ENCODE data around the gene IRF7. TPM values are rescaled to one million over a fixed set of nuclear protein-coding genes. Genes with fewer than 3 reads are reported as not detected.

Gene IRF7
- total and polyA plus RNA-seq, 2 experiments from 2014 or later: 12.3 to 17.3 TPM

DNA sequence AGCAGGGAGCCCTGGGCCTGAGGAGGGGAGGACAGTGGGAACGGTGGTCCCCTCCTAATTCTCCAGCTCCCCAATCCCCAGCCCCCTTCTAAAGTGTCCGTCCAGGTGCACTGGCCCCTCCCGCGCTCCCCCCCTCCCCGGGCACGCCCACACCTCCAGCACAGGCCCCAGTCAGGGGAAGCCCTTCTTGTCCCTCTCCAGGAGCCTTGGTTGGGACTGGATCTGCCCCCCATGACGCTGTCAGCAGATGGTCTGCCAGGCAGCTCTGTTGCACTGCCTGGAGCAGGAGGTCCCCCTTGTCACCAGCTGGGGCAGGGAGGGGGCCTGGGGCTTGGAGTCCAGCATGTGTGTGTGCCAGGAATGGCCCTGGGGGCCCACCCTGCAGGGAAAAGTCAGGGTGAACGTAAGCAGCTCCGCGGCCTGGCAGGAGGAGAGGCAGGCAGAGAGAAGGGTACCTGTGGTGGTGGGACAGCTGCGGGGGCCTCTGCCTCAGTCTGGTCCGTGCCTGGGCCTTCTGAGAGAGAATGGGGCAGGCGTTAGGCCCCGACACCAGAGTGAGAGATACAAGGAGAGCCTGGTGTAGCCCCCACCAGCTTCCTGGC is 1.6 kb downstream of the IRF7 start:
- Histone ChIP-seq H3K27me3 (ENCODE audit: insufficient read depth) (no peaks in the 10 kb centered on the region), H3K79me2 (replicated peaks; ENCODE audit: insufficient read depth) (no peaks in the 10 kb centered on the region), H3K27ac (ENCODE audit: low read depth) (no peak overlapping the region), H3K4me1 (ENCODE audit: insufficient read depth) (peaks cover 11% of the 10 kb centered on the region; the same call in 1 of the 2 replicates), H3K9me2 (ENCODE audit: insufficient read depth) (no peaks in the 10 kb centered on the region), H3F3A (replicated peaks; ENCODE audit: low read depth) (peaks cover 36% of the 10 kb centered on the region), H3K36me3 (ENCODE audit: insufficient read depth) (no peaks in the 10 kb centered on the region), H4K20me1 (replicated peaks; ENCODE audit: insufficient read depth) (peaks cover 18% of the 10 kb centered on the region; the same call in 1 of the 2 replicates), H3K4me2 (peak overlapping the region; percentile 72; the same call in 1 of the 2 replicates), H2AFZ (no peak overlapping the region), H3K4me3 (0 out of 2 replicates have a peak overlapping the region, but pooled peaks have one; percentile 40)
- TF ChIP-seq EZH2phosphoT487 (IDR thresholded peaks at IDR 0.05; ENCODE audit: unreplicated experiment) (no peak), STAT1 (IDR thresholded peaks at IDR 0.05; ENCODE audit: unreplicated experiment) (no peak), JUNB (IDR thresholded peaks at IDR 0.05; ENCODE audit: unreplicated experiment) (no peak), EZH2 (IDR thresholded peaks at IDR 0.05; ENCODE audit: low read depth, unreplicated experiment) (no peak), ZNF331 (CRISPR knock-in tag; IDR thresholded peaks at IDR 0.05; ENCODE audit: low read depth) (no peak), POLR2AphosphoS5 (IDR thresholded peaks at IDR 0.05; ENCODE audit: low read depth) (no peak; the same call in 1 of the 2 replicates), NANOG (IDR thresholded peaks at IDR 0.05; ENCODE audit: borderline replicate concordance) (no peak), ZNF114 (CRISPR knock-in tag; IDR thresholded peaks at IDR 0.05) (no peak), CREB1 (CRISPR knock-in tag; IDR thresholded peaks at IDR 0.05; ENCODE audit: low read depth) (no peak)
- TF ChIP-seq, protein P1, sequence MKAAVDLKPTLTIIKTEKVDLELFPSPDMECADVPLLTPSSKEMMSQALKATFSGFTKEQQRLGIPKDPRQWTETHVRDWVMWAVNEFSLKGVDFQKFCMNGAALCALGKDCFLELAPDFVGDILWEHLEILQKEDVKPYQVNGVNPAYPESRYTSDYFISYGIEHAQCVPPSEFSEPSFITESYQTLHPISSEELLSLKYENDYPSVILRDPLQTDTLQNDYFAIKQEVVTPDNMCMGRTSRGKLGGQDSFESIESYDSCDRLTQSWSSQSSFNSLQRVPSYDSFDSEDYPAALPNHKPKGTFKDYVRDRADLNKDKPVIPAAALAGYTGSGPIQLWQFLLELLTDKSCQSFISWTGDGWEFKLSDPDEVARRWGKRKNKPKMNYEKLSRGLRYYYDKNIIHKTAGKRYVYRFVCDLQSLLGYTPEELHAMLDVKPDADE (IDR thresholded peaks at IDR 0.05): no peak
- TF ChIP-seq, protein P2, sequence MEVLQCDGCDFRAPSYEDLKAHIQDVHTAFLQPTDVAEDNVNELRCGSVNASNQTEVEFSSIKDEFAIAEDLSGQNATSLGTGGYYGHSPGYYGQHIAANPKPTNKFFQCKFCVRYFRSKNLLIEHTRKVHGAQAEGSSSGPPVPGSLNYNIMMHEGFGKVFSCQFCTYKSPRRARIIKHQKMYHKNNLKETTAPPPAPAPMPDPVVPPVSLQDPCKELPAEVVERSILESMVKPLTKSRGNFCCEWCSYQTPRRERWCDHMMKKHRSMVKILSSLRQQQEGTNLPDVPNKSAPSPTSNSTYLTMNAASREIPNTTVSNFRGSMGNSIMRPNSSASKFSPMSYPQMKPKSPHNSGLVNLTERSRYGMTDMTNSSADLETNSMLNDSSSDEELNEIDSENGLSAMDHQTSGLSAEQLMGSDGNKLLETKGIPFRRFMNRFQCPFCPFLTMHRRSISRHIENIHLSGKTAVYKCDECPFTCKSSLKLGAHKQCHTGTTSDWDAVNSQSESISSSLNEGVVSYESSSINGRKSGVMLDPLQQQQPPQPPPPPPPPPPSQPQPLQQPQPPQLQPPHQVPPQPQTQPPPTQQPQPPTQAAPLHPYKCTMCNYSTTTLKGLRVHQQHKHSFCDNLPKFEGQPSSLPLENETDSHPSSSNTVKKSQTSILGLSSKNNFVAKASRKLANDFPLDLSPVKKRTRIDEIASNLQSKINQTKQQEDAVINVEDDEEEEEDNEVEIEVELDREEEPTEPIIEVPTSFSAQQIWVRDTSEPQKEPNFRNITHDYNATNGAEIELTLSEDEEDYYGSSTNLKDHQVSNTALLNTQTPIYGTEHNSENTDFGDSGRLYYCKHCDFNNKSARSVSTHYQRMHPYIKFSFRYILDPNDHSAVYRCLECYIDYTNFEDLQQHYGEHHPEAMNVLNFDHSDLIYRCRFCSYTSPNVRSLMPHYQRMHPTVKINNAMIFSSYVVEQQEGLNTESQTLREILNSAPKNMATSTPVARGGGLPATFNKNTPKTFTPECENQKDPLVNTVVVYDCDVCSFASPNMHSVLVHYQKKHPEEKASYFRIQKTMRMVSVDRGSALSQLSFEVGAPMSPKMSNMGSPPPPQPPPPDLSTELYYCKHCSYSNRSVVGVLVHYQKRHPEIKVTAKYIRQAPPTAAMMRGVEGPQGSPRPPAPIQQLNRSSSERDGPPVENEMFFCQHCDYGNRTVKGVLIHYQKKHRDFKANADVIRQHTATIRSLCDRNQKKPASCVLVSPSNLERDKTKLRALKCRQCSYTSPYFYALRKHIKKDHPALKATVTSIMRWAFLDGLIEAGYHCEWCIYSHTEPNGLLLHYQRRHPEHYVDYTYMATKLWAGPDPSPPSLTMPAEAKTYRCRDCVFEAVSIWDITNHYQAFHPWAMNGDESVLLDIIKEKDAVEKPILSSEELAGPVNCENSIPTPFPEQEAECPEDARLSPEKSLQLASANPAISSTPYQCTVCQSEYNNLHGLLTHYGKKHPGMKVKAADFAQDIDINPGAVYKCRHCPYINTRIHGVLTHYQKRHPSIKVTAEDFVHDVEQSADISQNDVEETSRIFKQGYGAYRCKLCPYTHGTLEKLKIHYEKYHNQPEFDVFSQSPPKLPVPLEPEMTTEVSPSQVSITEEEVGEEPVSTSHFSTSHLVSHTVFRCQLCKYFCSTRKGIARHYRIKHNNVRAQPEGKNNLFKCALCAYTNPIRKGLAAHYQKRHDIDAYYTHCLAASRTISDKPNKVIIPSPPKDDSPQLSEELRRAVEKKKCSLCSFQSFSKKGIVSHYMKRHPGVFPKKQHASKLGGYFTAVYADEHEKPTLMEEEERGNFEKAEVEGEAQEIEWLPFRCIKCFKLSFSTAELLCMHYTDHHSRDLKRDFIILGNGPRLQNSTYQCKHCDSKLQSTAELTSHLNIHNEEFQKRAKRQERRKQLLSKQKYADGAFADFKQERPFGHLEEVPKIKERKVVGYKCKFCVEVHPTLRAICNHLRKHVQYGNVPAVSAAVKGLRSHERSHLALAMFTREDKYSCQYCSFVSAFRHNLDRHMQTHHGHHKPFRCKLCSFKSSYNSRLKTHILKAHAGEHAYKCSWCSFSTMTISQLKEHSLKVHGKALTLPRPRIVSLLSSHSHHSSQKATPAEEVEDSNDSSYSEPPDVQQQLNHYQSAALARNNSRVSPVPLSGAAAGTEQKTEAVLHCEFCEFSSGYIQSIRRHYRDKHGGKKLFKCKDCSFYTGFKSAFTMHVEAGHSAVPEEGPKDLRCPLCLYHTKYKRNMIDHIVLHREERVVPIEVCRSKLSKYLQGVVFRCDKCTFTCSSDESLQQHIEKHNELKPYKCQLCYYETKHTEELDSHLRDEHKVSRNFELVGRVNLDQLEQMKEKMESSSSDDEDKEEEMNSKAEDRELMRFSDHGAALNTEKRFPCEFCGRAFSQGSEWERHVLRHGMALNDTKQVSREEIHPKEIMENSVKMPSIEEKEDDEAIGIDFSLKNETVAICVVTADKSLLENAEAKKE (CRISPR knock-in tag; IDR thresholded peaks at IDR 0.05): no peak
- TF ChIP-seq, protein P3, sequence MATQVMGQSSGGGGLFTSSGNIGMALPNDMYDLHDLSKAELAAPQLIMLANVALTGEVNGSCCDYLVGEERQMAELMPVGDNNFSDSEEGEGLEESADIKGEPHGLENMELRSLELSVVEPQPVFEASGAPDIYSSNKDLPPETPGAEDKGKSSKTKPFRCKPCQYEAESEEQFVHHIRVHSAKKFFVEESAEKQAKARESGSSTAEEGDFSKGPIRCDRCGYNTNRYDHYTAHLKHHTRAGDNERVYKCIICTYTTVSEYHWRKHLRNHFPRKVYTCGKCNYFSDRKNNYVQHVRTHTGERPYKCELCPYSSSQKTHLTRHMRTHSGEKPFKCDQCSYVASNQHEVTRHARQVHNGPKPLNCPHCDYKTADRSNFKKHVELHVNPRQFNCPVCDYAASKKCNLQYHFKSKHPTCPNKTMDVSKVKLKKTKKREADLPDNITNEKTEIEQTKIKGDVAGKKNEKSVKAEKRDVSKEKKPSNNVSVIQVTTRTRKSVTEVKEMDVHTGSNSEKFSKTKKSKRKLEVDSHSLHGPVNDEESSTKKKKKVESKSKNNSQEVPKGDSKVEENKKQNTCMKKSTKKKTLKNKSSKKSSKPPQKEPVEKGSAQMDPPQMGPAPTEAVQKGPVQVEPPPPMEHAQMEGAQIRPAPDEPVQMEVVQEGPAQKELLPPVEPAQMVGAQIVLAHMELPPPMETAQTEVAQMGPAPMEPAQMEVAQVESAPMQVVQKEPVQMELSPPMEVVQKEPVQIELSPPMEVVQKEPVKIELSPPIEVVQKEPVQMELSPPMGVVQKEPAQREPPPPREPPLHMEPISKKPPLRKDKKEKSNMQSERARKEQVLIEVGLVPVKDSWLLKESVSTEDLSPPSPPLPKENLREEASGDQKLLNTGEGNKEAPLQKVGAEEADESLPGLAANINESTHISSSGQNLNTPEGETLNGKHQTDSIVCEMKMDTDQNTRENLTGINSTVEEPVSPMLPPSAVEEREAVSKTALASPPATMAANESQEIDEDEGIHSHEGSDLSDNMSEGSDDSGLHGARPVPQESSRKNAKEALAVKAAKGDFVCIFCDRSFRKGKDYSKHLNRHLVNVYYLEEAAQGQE (IDR thresholded peaks at IDR 0.05; ENCODE audit: unreplicated experiment): no peak
- TF ChIP-seq, protein P4, sequence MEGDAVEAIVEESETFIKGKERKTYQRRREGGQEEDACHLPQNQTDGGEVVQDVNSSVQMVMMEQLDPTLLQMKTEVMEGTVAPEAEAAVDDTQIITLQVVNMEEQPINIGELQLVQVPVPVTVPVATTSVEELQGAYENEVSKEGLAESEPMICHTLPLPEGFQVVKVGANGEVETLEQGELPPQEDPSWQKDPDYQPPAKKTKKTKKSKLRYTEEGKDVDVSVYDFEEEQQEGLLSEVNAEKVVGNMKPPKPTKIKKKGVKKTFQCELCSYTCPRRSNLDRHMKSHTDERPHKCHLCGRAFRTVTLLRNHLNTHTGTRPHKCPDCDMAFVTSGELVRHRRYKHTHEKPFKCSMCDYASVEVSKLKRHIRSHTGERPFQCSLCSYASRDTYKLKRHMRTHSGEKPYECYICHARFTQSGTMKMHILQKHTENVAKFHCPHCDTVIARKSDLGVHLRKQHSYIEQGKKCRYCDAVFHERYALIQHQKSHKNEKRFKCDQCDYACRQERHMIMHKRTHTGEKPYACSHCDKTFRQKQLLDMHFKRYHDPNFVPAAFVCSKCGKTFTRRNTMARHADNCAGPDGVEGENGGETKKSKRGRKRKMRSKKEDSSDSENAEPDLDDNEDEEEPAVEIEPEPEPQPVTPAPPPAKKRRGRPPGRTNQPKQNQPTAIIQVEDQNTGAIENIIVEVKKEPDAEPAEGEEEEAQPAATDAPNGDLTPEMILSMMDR (conservative IDR thresholded peaks at IDR 0.05; ENCODE audit: low read depth in 2 of 2): no peak
- Mint-ChIP-seq H3K27me3 (ENCODE audit: insufficient read depth, low read depth, poor library complexity) (peaks cover 10% of the 10 kb centered on the region), H3K27ac (no peak overlapping the region), H3K36me3 (ENCODE audit: low read depth) (peaks cover 22% of the 10 kb centered on the region), H3K9me3 (no peaks in the 10 kb centered on the region), H3K4me3 (peak overlapping the region; percentile 49; the same call in 2 of the 3 replicates), H3K4me1 (peaks cover 5% of the 10 kb centered on the region)
- ATAC-seq (no peak), DNase-seq (ENCODE audit: low spot score) (no peak)
